HUES64 (cell line): ENCODE data around the gene CAPNS2.

Source experiments
- H3K27ac ChIP-seq: 2 replicates; pipeline ENCODE4 v1.7.0; 2013; ENCODE audit warnings: low read depth, low read length, inconsistent platforms
- H3K27me3 ChIP-seq: 2 replicates; pipeline ENCODE4 v1.6.1; 2013; ENCODE audit warnings: mild to moderate bottlenecking, low read length; ENCODE audit not compliant: insufficient read depth
- H3K36me3 ChIP-seq: 2 replicates; pipeline ENCODE4 v1.6.1; 2013; ENCODE audit warnings: mild to moderate bottlenecking, low read length; ENCODE audit not compliant: insufficient read depth
- H3K4me1 ChIP-seq: 2 replicates; pipeline ENCODE4 v1.6.1; 2013; ENCODE audit warnings: mild to moderate bottlenecking, low read length, moderate library complexity; ENCODE audit not compliant: insufficient read depth
- H3K4me3 ChIP-seq: 2 replicates; pipeline ENCODE4 v1.5.1; 2013; ENCODE audit warnings: mild to moderate bottlenecking, low read length, moderate library complexity
- H3K9ac ChIP-seq: 2 replicates; pipeline ENCODE4 v1.6.1; 2013; ENCODE audit warnings: mild to moderate bottlenecking, low read depth, low read length
- H3K9me3 ChIP-seq: 2 replicates; pipeline ENCODE4 v1.6.1; 2013; ENCODE audit warnings: low read depth, low read length; ENCODE audit not compliant: insufficient read depth
- WGBS: fragments of 150-250, 120-280 bp; methylation state at CpG from one replicate; pipeline ENCODE4 v1.1.7; 2013; ENCODE audit warnings: missing lambda C conversion rate; 5-methylcytosine and 5-hydroxymethylcytosine counted together

Gene CAPNS2

GRCh38 chr16:55568207-55568606, 1.7 kb downstream of the CAPNS2 start:
- Histone ChIP-seq H3K27ac (no peak overlapping the region), H3K9ac (no peak overlapping the region), H3K9me3 (no peaks in the 10 kb centered on the region), H3K4me3 (no peak overlapping the region), H3K4me1 (no peaks in the 10 kb centered on the region), H3K36me3 (no peaks in the 10 kb centered on the region), H3K27me3 (no peaks in the 10 kb centered on the region)
- 96% methylated on average over 3 of the region's 3 CpGs for WGBS

DNA sequence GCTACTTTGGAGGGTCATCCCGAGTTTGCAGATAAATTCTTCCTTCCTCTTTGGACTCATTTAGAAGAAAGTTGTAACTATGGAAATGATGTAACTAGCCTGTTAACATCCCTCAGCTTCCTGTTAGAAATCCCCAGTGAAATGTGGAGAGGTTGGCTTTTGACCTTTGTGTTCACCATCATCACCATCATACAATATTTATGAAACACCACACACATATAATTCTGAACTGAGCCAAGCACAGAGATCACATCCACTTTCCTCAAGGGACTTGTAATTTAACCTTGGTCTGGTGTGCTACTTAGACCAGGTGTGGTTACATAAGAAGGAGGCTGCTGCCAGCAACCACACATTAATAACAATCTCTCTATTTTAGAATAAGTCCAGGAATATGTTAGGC, 2.5 kb downstream of the CAPNS2 start:
- Histone ChIP-seq H3K4me3 (no peak overlapping the region), H3K36me3 (no peaks in the 10 kb centered on the region), H3K27ac (no peak overlapping the region), H3K4me1 (no peaks in the 10 kb centered on the region), H3K27me3 (no peaks in the 10 kb centered on the region), H3K9ac (no peak overlapping the region), H3K9me3 (no peaks in the 10 kb centered on the region)
- 100% methylated on average over 1 of the region's 1 CpG for WGBS

GRCh38 chr16:55570159-55570558, 3.7 kb downstream of the CAPNS2 start:
- Histone ChIP-seq H3K36me3 (no peaks in the 10 kb centered on the region), H3K27me3 (no peaks in the 10 kb centered on the region), H3K4me3 (no peak overlapping the region), H3K27ac (no peak overlapping the region), H3K9ac (no peak overlapping the region), H3K4me1 (no peaks in the 10 kb centered on the region), H3K9me3 (no peaks in the 10 kb centered on the region)
- WGBS, result 80% methylated on average over 5 of the region's 5 CpGs

DNA sequence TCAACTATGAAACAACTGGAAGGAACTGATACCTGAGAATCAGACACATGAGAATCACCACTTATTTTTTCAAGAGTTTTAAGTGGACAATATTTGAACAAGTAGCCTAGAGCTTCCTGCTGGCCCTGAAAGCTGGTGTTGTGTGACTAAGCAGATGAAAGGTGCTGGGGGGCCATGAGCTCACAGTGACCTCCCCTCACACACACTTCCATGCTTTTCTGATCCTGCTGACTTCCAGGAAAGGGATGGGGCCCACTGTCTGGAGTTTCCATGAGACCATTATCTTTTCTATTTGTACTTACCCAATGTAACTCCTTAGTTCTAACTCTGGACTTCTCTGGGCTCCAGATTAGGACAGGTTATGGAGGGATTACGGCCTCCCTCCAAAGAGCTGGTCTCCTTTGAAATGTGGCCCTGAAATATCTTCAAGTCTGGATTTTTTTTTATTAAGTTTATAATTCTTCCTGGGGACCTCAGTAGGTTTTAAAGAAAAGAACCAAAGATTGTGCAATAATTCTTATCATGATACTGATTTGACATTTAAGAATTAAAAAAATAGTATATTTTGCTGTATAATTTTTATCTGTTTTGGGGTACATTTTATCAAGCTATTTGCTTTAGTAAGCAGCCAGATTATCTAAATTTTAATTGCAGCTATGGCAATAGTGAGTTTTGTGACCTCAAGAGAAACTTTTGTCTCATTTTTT, 4.9 kb downstream of the CAPNS2 start:
- Histone ChIP-seq H3K36me3 (no peaks in the 10 kb centered on the region), H3K27ac (no peak overlapping the region), H3K4me3 (no peak overlapping the region), H3K27me3 (no peaks in the 10 kb centered on the region), H3K9ac (no peak overlapping the region), H3K4me1 (no peaks in the 10 kb centered on the region), H3K9me3 (no peaks in the 10 kb centered on the region)
- 50% methylated on average over 1 of the region's 1 CpG for WGBS

DNA sequence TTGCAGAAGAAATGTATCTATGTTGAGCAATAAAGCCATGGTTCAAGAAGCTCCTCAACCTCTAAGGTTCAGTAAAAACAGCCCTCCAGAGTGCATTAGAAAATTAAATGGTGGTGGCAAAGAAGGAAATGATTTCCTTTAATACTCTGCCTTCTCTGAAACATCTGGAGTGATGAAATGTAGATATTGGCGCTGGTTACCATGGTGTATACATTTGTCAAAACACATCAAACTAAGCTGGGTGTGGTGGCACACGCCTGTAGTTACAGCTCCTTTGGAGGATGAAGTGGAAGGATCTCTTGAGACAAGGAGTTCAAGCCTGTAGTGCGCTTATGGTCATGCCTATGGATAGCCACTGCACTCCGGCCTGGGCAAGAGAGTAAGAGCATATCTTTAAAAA, 6.0 kb downstream of the CAPNS2 start:
- no peak overlapping the region for H3K4me3 ChIP-seq
- H3K27ac ChIP-seq, result no peak overlapping the region
- H3K4me1 ChIP-seq, result no peaks in the 10 kb centered on the region
- H3K9ac ChIP-seq, result no peak overlapping the region
- no peaks in the 10 kb centered on the region for H3K9me3 ChIP-seq
- no peaks in the 10 kb centered on the region for H3K36me3 ChIP-seq
- 83% methylated on average over 3 of the region's 4 CpGs for WGBS
- H3K27me3 ChIP-seq, result no peaks in the 10 kb centered on the region

GRCh38 chr16:55574811-55575210, 8.3 kb downstream of the CAPNS2 start:
- 100% methylated on average over 1 of the region's 2 CpGs for WGBS
- H3K9ac ChIP-seq, result no peak overlapping the region
- H3K27me3 ChIP-seq, result no peaks in the 10 kb centered on the region
- no peaks in the 10 kb centered on the region for H3K4me1 ChIP-seq
- no peak overlapping the region for H3K4me3 ChIP-seq
- H3K36me3 ChIP-seq, result peaks cover 8% of the 10 kb centered on the region
- no peak overlapping the region for H3K27ac ChIP-seq
- no peaks in the 10 kb centered on the region for H3K9me3 ChIP-seq

DNA sequence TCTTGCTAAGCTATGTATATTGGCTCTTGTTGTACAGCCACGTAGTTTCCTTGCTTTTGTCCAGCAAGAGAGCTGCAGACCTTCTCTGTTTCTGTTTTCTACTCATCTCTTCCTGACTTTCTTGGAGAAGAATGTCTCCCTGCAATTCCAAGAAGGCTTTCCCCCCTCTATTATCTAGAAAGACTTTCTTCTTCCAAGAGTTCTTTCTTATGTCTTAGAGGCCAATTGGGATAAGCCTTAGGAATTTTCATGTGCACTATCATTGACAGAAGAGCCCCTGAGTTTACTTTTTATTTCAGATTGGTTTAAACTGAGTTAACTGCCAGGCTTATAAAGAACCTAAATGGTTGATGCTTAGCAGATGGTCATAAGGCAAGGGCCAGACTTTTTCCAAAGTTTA, 9.0 kb downstream of the CAPNS2 start:
- WGBS, result 80% methylated on average over 1 of the region's 1 CpG
- Histone ChIP-seq H3K27ac (no peak overlapping the region), H3K4me3 (no peak overlapping the region), H3K36me3 (peaks cover 9% of the 10 kb centered on the region), H3K27me3 (no peaks in the 10 kb centered on the region), H3K9ac (no peak overlapping the region), H3K4me1 (no peaks in the 10 kb centered on the region), H3K9me3 (no peaks in the 10 kb centered on the region)

GRCh38 chr16:55576384-55576783, 9.9 kb downstream of the CAPNS2 start:
- WGBS, result 92% methylated on average over 2 of the region's 2 CpGs
- no peaks in the 10 kb centered on the region for H3K4me1 ChIP-seq
- no peak overlapping the region for H3K9ac ChIP-seq
- no peaks in the 10 kb centered on the region for H3K9me3 ChIP-seq
- H3K27ac ChIP-seq, result no peak overlapping the region
- no peaks in the 10 kb centered on the region for H3K27me3 ChIP-seq
- peaks cover 9% of the 10 kb centered on the region for H3K36me3 ChIP-seq
- no peak overlapping the region for H3K4me3 ChIP-seq

- H3K4me3 ChIP-seq, result no peak overlapping the region
- no peak overlapping the region for H3K9ac ChIP-seq
- no peaks in the 10 kb centered on the region for H3K27me3 ChIP-seq
- H3K4me1 ChIP-seq, result no peaks in the 10 kb centered on the region
- H3K9me3 ChIP-seq, result no peaks in the 10 kb centered on the region
- H3K27ac ChIP-seq, result no peak overlapping the region
- peaks cover 9% of the 10 kb centered on the region for H3K36me3 ChIP-seq
- 92% methylated on average over 3 of the region's 3 CpGs for WGBS
These were observed 11.4 kb downstream of the CAPNS2 start for GRCh38 chr16:55577887-55578286.

DNA sequence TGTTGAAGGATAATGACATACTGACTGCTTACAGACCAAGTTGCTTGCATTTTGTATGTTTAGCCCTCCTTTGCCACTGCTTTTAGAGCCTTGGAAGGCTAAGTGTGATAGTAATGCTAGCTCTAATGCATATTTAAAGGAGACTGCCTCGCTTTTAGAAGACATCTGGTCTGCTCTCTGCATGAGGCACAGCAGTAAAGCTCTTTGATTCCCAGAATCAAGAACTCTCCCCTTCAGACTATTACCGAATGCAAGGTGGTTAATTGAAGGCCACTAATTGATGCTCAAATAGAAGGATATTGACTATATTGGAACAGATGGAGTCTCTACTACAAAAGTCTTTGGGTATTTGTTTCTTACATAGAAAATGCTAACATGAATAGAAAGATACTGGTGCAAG, 19.1 kb downstream of the CAPNS2 start:
- H3K4me1 ChIP-seq, result peaks cover 10% of the 10 kb centered on the region; the same call in 1 of the 2 replicates
- no peak overlapping the region for H3K9ac ChIP-seq
- no peaks in the 10 kb centered on the region for H3K27me3 ChIP-seq
- no peaks in the 10 kb centered on the region for H3K36me3 ChIP-seq
- H3K4me3 ChIP-seq, result no peak overlapping the region
- no peaks in the 10 kb centered on the region for H3K9me3 ChIP-seq
- WGBS, result 57% methylated on average over 2 of the region's 2 CpGs
- no peak overlapping the region for H3K27ac ChIP-seq

DNA sequence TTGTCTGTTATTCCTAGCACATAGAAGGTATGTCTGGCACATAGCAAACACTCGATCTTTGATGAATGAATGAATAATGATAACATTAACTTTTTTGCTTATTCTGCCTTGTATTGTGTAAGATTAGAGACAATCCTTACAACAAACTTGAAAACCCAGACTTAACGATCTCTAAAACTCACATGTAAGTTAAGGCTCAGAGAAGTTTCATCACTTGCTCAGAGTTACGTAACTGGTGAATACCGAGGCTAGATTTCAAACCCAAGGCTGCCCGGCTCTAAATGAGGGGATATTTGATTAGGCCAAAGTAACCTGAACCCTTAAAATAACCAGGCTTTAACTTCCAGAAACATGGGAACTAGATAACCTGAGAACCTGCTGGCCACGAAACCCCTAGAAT, 22.3 kb downstream of the CAPNS2 start:
- H3K9me3 ChIP-seq, result no peaks in the 10 kb centered on the region
- H3K36me3 ChIP-seq, result no peaks in the 10 kb centered on the region
- no peak overlapping the region for H3K4me3 ChIP-seq
- no peaks in the 10 kb centered on the region for H3K27me3 ChIP-seq
- H3K4me1 ChIP-seq, result peaks cover 10% of the 10 kb centered on the region; the same call in 1 of the 2 replicates
- H3K27ac ChIP-seq, result no peak overlapping the region
- no peak overlapping the region for H3K9ac ChIP-seq
- 88% methylated on average over 5 of the region's 6 CpGs for whole genome bisulfite sequencing

DNA sequence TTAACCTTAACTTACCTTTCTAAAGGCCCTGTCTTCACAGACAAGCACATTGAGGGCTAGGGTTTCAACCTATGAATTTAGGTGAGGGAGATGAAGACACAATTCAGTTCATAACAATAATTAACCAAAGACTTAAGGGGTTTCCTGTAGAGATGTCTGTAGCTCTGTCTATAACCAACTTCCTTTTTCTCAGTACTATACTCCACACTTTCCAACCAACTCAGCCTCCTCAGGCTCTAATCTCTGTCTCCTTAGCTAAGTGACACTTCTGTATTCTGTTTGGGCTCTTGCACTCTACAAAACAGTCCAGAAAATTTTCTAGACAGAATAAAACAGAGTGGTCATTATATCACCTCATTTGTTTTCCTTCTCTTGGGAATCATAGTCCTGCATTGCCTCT, 25.8 kb downstream of the CAPNS2 start:
- H3K27me3 ChIP-seq, result no peaks in the 10 kb centered on the region
- peaks cover 13% of the 10 kb centered on the region for H3K4me1 ChIP-seq
- no peak overlapping the region for H3K9ac ChIP-seq
- H3K27ac ChIP-seq, result no peak overlapping the region
- no peak overlapping the region for H3K4me3 ChIP-seq
- H3K36me3 ChIP-seq, result no peaks in the 10 kb centered on the region
- no peaks in the 10 kb centered on the region for H3K9me3 ChIP-seq
